H9 (cell line): Measurements from ENCODE around the gene DSG4. TPM values are rescaled to one million over a fixed set of nuclear protein-coding genes. Genes with fewer than 3 reads are reported as not detected.

Experiments used
- DNase-seq: peaks from one replicate; pipeline ENCODE4 v3.0.0-alpha.2; 2017
- H2AFZ ChIP-seq: one replicate; pipeline ENCODE4 v1.6.1; 2013; ENCODE audit warnings: mild to moderate bottlenecking, low read length, control low read depth, moderate library complexity
- H2AK5ac ChIP-seq: 2 replicates; pipeline ENCODE4 v1.6.1; 2013; ENCODE audit warnings: low read length, control low read depth, mixed read lengths; ENCODE audit not compliant: insufficient read length
- H2BK120ac ChIP-seq: one replicate; pipeline ENCODE4 v1.6.1; 2013; ENCODE audit warnings: low read depth, mild to moderate bottlenecking, low read length, control low read depth, inconsistent platforms; ENCODE audit not compliant: poor library complexity, severe bottlenecking
- H2BK12ac ChIP-seq: 2 replicates; pipeline ENCODE4 v1.6.1; 2013; ENCODE audit warnings: low read length, control low read depth, mixed read lengths, low read depth; ENCODE audit not compliant: insufficient read length
- H2BK15ac ChIP-seq: 2 replicates; pipeline ENCODE4 v1.6.1; 2013; ENCODE audit warnings: low read depth, low read length, control low read depth
- H2BK20ac ChIP-seq: one replicate; pipeline ENCODE4 v1.6.1; 2013; ENCODE audit warnings: low read depth, mild to moderate bottlenecking, low read length, control low read depth, inconsistent platforms; ENCODE audit not compliant: poor library complexity, severe bottlenecking
- H2BK5ac ChIP-seq: 2 replicates; pipeline ENCODE4 v1.6.1; 2013; ENCODE audit warnings: low read length, control low read depth, mixed read lengths; ENCODE audit not compliant: insufficient read length
- H3K14ac ChIP-seq: 2 replicates; pipeline ENCODE4 v1.6.1; 2013; ENCODE audit warnings: low read length, control low read depth; ENCODE audit not compliant: insufficient read depth
- H3K18ac ChIP-seq: 2 replicates; pipeline ENCODE4 v1.6.1; 2013; ENCODE audit warnings: low read depth, mild to moderate bottlenecking, mixed read lengths, low read length, control low read depth; ENCODE audit not compliant: insufficient read length
- H3K23ac ChIP-seq: 2 replicates; pipeline ENCODE4 v1.6.1; 2013; ENCODE audit warnings: low read length, control low read depth, mixed read lengths, low read depth; ENCODE audit not compliant: insufficient read length
- H3K23me2 ChIP-seq: 2 replicates; pipeline ENCODE4 v1.6.1; 2013; ENCODE audit warnings: low read depth, mild to moderate bottlenecking, mixed read lengths, low read length, control low read depth; ENCODE audit not compliant: insufficient read length, poor library complexity, severe bottlenecking
- H3K27ac ChIP-seq: 2 replicates; pipeline ENCODE4 v1.5.1; 2013; ENCODE audit warnings: low read length, control low read depth, mixed read lengths, low read depth; ENCODE audit not compliant: insufficient read length
- H3K27me3 ChIP-seq: 2 replicates; pipeline ENCODE4 v1.6.1; 2013; ENCODE audit warnings: low read length, control low read depth, inconsistent platforms; ENCODE audit not compliant: insufficient read depth
- H3K4ac ChIP-seq: 2 replicates; pipeline ENCODE4 v1.6.1; 2013; ENCODE audit warnings: low read depth, mild to moderate bottlenecking, control low read depth, inconsistent platforms, low read length, moderate library complexity
- H3K4me1 ChIP-seq: 2 replicates; pipeline ENCODE4 v1.6.1; 2013; ENCODE audit warnings: low read length, control low read depth, inconsistent platforms; ENCODE audit not compliant: insufficient read depth
- H3K4me2 ChIP-seq: 2 replicates; pipeline ENCODE4 v1.6.1; 2013; ENCODE audit warnings: low read length, control low read depth, mixed read lengths; ENCODE audit not compliant: insufficient read length, insufficient read depth
- H3K56ac ChIP-seq: 2 replicates; pipeline ENCODE4 v1.6.1; 2013; ENCODE audit warnings: low read depth, mild to moderate bottlenecking, mixed read lengths, low read length, control low read depth; ENCODE audit not compliant: insufficient read length
- H3K79me1 ChIP-seq: 2 replicates; pipeline ENCODE4 v1.6.1; 2013; ENCODE audit warnings: low read depth, mild to moderate bottlenecking, moderate library complexity, low read length, control low read depth, inconsistent platforms; ENCODE audit not compliant: insufficient read depth, poor library complexity, severe bottlenecking
- H3K79me2 ChIP-seq: 2 replicates; pipeline ENCODE4 v1.6.1; 2013; ENCODE audit warnings: low read length, control low read depth, inconsistent platforms; ENCODE audit not compliant: insufficient read depth
- H3K9ac ChIP-seq: 2 replicates; pipeline ENCODE4 v1.6.1; 2013; ENCODE audit warnings: low read length, control low read depth, mixed read lengths; ENCODE audit not compliant: insufficient read length; ENCODE audit errors: extremely low read depth
- H3K9me3 ChIP-seq: one replicate; pipeline ENCODE4 v1.6.1; 2013; ENCODE audit warnings: low read depth, low read length, inconsistent platforms; ENCODE audit not compliant: control insufficient read depth
- H3T11ph ChIP-seq: one replicate; pipeline ENCODE4 v1.6.1; 2013; ENCODE audit warnings: mild to moderate bottlenecking, low read length, control low read depth, inconsistent platforms
- H4K20me1 ChIP-seq: one replicate; pipeline ENCODE4 v1.6.1; 2013; ENCODE audit not compliant: control insufficient read depth, insufficient read length, insufficient read depth
- H4K5ac ChIP-seq: 2 replicates; pipeline ENCODE4 v1.6.1; 2013; ENCODE audit warnings: low read depth, mild to moderate bottlenecking, mixed read lengths, low read length, control low read depth; ENCODE audit not compliant: insufficient read length
- H4K8ac ChIP-seq: replicated peaks from 2 replicates; pipeline ENCODE4 v1.6.1; 2013; ENCODE audit warnings: low read length, control low read depth, mixed read lengths, low read depth; ENCODE audit not compliant: insufficient read length
- H4K91ac ChIP-seq: 2 replicates; pipeline ENCODE4 v1.6.1; 2013; ENCODE audit warnings: low read depth, mild to moderate bottlenecking, moderate library complexity, mixed read lengths, low read length, control low read depth; ENCODE audit not compliant: insufficient read length
- H3K27ac Mint-ChIP-seq, 3 experiments: 2 replicates in 2 of 3; 3 replicates in 1 of 3; pipeline ENCODE4 v1.8.0; 2020 to 2021; ENCODE audit warnings: mixed read lengths in 3 of 3, mild to moderate bottlenecking in 1 of 3, moderate library complexity in 1 of 3
- H3K27me3 Mint-ChIP-seq: 2 replicates; pipeline ENCODE4 v1.8.0; 2021; ENCODE audit warnings: low read depth, mild to moderate bottlenecking, moderate library complexity, mixed read lengths
- H3K36me3 Mint-ChIP-seq, 3 experiments: 2 replicates in 2 of 3; 3 replicates in 1 of 3; pipeline ENCODE4 v1.8.0; 2020 to 2021; ENCODE audit warnings: low read depth in 3 of 3, mixed read lengths in 3 of 3; ENCODE audit not compliant: insufficient read depth in 1 of 3
- H3K4me1 Mint-ChIP-seq, 2 experiments: 2 replicates each; pipeline ENCODE4 v1.8.0; 2020; ENCODE audit warnings: mixed read lengths in 2 of 2
- H3K4me3 Mint-ChIP-seq, 2 experiments: 2 replicates in 1 of 2; 3 replicates in 1 of 2; pipeline ENCODE4 v1.8.0; 2020 to 2021; ENCODE audit warnings: mild to moderate bottlenecking in 2 of 2, mixed read lengths in 2 of 2, moderate library complexity in 1 of 2
- H3K9me3 Mint-ChIP-seq, 2 experiments: 2 replicates in 1 of 2; 3 replicates in 1 of 2; pipeline ENCODE4 v1.8.0; 2020; ENCODE audit warnings: mild to moderate bottlenecking in 2 of 2, mixed read lengths in 2 of 2, moderate library complexity in 1 of 2
- WGBS: extraction: QIAGEN DNeasy Blood & Tissue Kit; methylation state at CpG from one replicate; pipeline ENCODE4 v1.1.7; 2013; ENCODE audit warnings: missing lambda C conversion rate, low lambda C conversion rate, mixed read lengths; ENCODE audit not compliant: insufficient read length; ENCODE audit errors: extremely low coverage; 5-methylcytosine and 5-hydroxymethylcytosine counted together
- total RNA-seq: library from RNA; stranded (reverse); gene quantifications from 2 replicates; pipeline ENCODE4 v1.2.1, GENCODE V29; 2021
- TF ChIP-seq, protein P1 (sequence below): fragments of 200-600 bp; sonication (generic); conservative IDR thresholded peaks from 3 replicates; pipeline ENCODE4 v1.8.0; 2021; ENCODE audit warnings: antibody characterized with exemption, mild to moderate bottlenecking

Gene DSG4
- total RNA-seq, 1 experiment from 2014 or later: not detected

DNA sequence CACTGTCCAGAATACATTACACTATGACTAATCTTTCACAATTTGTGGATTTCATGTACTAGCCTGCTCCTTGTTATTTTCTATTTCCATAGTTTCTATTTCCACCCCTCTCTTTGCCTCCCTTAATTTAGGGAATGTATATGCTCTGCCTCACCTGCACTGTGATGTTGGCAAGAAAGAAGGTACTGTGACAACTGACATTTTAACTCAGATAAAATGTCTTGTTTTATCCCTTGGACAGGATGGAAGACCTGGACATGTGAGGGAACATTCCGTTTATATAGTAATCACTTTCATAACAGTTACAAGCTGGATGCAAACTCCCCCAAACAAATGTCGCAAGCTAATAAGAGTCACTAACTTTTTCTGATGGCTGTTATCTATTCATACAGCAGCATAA lies 49.4 kb downstream of the DSG4 start:
- WGBS: no CpG with 5 or more reads among the region's 2 CpGs
- Histone ChIP-seq H2AK5ac (no peak overlapping the region), H3K4me1 (no peaks in the 10 kb centered on the region), H3K27ac (no peak overlapping the region), H4K5ac (no peak overlapping the region), H3K14ac (no peak overlapping the region), H3K18ac (no peak overlapping the region), H2BK120ac (no peak overlapping the region), H3K27me3 (no peaks in the 10 kb centered on the region), H3K23me2 (no peaks in the 10 kb centered on the region), H2BK20ac (no peak overlapping the region), H3K79me1 (no peaks in the 10 kb centered on the region), H3T11ph (no peak overlapping the region), H2BK12ac (no peak overlapping the region), H3K4ac (no peak overlapping the region), H2AFZ (no peak overlapping the region), H2BK5ac (no peak overlapping the region), H3K9me3 (no peaks in the 10 kb centered on the region), H4K8ac (no peak overlapping the region), H3K56ac (no peak overlapping the region), H3K4me2 (no peak overlapping the region), H3K79me2 (no peaks in the 10 kb centered on the region), H4K20me1 (no peaks in the 10 kb centered on the region), H2BK15ac (no peak overlapping the region), H3K23ac (no peak overlapping the region), H3K9ac (no peak overlapping the region), H4K91ac (no peak overlapping the region)
- Mint-ChIP-seq H3K4me1 (peaks cover 9 to 10% of the 10 kb centered on the region in 2 experiments), H3K36me3 (no peaks in the 10 kb centered on the region), H3K27ac (no peak overlapping the region), H3K27me3 (no peaks in the 10 kb centered on the region), H3K9me3 (no peaks in the 10 kb centered on the region), H3K4me3 (no peak overlapping the region)
- TF ChIP-seq, protein P1, sequence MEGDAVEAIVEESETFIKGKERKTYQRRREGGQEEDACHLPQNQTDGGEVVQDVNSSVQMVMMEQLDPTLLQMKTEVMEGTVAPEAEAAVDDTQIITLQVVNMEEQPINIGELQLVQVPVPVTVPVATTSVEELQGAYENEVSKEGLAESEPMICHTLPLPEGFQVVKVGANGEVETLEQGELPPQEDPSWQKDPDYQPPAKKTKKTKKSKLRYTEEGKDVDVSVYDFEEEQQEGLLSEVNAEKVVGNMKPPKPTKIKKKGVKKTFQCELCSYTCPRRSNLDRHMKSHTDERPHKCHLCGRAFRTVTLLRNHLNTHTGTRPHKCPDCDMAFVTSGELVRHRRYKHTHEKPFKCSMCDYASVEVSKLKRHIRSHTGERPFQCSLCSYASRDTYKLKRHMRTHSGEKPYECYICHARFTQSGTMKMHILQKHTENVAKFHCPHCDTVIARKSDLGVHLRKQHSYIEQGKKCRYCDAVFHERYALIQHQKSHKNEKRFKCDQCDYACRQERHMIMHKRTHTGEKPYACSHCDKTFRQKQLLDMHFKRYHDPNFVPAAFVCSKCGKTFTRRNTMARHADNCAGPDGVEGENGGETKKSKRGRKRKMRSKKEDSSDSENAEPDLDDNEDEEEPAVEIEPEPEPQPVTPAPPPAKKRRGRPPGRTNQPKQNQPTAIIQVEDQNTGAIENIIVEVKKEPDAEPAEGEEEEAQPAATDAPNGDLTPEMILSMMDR: no peak
- DNase-seq: no peak
